Mononuclear cell (primary cell): ENCODE measurements around the gene CAPN14. TPM values are rescaled to one million over a fixed set of nuclear protein-coding genes. Genes with fewer than 3 reads are reported as not detected.

ENCODE experiments used
- H3K27me3 ChIP-seq: 2 replicates; pipeline ENCODE4 v1.6.0; 2011; ENCODE audit warnings: low read length, control low read depth; ENCODE audit not compliant: insufficient read depth
- H3K4me1 ChIP-seq: 2 replicates; pipeline ENCODE4 v1.5.1; 2011; ENCODE audit warnings: mild to moderate bottlenecking, low read length, control low read depth; ENCODE audit not compliant: insufficient read depth
- H3K4me3 ChIP-seq: 2 replicates; pipeline ENCODE4 v1.5.1; 2011; ENCODE audit warnings: mild to moderate bottlenecking, low read length, moderate library complexity
- H3K9me3 ChIP-seq: 2 replicates; pipeline ENCODE4 v1.5.1; 2011; ENCODE audit warnings: low read depth, mild to moderate bottlenecking, control low read depth, low read length
- total RNA-seq: library from RNA; depleted of rRNA; stranded (reverse); fragments of >200 nt; gene quantifications from one replicate; pipeline ENCODE4 v1.2.3, GENCODE V29; 2012

Gene CAPN14, protein sequence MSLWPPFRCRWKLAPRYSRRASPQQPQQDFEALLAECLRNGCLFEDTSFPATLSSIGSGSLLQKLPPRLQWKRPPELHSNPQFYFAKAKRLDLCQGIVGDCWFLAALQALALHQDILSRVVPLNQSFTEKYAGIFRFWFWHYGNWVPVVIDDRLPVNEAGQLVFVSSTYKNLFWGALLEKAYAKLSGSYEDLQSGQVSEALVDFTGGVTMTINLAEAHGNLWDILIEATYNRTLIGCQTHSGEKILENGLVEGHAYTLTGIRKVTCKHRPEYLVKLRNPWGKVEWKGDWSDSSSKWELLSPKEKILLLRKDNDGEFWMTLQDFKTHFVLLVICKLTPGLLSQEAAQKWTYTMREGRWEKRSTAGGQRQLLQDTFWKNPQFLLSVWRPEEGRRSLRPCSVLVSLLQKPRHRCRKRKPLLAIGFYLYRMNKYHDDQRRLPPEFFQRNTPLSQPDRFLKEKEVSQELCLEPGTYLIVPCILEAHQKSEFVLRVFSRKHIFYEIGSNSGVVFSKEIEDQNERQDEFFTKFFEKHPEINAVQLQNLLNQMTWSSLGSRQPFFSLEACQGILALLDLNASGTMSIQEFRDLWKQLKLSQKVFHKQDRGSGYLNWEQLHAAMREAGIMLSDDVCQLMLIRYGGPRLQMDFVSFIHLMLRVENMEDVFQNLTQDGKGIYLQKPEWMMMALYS
- 0.21 TPM for total RNA-seq

DNA sequence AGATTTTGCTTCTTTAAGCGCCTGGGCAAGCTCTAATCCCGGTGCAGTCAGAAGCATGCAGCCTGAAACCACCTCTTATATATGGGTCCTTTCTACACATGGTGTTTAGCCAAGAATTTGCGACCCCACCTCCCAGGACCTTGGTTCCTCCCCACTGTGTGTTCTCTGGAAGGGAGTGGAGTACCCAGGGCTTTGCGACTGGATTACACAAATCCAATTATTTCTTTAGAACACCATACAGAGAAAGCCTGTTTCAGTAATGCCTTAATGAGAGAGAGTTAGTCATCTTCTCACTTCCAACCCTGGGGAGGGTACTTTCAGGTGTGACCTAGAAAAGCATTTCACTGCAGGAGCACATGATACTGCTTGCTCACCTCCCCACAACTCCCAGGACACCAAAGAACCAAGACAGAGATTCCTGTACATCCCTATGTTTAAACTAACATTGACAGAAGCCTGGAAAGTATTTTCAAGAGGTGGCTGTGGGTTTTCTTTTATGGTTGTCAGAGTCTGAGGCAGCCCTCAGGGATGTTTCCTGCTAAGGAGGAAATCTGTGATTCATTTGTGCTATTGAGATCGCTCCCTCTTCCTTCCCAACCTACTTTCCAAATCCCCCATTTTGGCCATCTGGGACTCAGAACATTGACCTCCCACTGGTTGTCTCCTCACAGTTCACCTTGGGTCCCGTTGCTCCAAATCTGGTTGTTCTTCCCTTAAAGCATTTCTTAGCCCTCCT, at the start of gene CAPN14:
TSS of gene CAPN14 (minus strand) at position 51 of the 736 bp plus-strand sequence. CDS start 12,068 bp downstream, outside the sequence.
- Histone ChIP-seq H3K27me3 (no peaks in the 10 kb centered on the region), H3K9me3 (no peaks in the 10 kb centered on the region), H3K4me3 (no peak within 1 kb of the TSS), H3K4me1 (peaks cover 67% of the 10 kb centered on the region)

DNA sequence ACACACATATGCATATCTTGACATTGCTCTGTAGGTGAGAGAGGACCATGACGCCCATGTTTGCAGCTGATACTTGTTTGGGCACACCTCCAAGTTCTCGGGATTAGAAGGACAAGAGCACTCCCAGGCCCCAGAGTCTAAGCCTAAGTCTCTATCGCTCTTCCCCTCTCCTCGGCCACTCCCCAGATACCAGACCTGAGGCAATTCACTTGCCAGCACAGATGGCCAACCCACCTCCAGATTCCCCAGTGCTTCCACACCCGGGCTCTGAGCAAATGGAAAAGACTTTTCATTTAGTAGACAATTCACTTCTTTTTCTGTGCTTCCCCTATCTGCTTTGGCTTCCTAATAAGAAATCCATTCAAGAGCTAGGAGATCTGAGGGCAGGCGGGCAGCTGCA, 49.5 kb upstream of the CAPN14 start:
- Histone ChIP-seq H3K4me3 (no peak overlapping the region), H3K4me1 (no peaks in the 10 kb centered on the region), H3K9me3 (no peaks in the 10 kb centered on the region), H3K27me3 (no peaks in the 10 kb centered on the region)

DNA sequence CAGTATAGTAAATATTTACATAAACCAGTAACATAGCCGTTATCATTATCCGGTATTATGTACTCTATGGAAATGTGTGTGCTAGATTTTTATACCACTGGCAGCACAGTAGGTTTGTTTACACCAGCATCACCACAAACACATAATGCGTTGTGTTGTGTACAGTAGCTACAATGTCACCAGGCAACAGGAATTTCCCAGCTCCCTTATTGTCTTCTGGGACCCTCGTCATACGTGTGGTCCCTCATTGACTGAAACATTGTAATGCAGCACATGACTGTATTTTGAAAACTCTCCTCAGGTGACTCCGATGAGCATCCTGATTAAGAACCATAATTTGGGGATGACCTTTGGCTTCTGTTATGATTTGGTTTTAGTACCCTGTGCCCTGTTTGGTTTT, 47.9 kb upstream of the CAPN14 start:
- Histone ChIP-seq H3K4me3 (no peak overlapping the region), H3K9me3 (no peaks in the 10 kb centered on the region), H3K27me3 (no peaks in the 10 kb centered on the region), H3K4me1 (no peaks in the 10 kb centered on the region)

DNA sequence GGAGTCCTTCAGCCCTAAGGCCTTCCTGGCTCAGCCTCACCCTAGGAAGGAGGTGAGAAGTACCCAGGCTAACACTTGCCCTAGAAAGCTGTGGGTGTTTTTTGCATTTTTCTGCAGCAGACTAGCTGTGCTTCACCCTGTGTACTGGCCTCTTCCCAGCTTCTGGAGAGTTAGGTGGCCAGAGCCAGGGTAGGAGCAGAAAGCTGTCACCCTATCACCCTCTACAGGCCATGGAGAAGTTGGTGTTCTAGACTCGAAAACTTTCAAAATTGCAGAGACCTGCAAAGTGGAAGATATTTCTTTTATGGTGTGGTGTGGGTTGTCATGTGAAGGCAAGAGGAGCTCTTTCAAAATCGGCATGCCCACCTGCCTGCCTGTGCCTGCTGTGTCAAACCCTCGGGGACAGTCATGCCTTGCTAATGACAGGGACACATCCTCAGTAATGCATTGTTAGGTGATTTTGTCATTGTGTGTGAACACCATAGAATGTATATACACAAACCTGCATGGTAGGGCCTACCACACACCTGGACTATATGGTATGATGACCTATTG, 46.4 kb upstream of the CAPN14 start:
- Histone ChIP-seq H3K9me3 (no peaks in the 10 kb centered on the region), H3K4me3 (no peak overlapping the region), H3K27me3 (no peaks in the 10 kb centered on the region), H3K4me1 (no peaks in the 10 kb centered on the region)

DNA sequence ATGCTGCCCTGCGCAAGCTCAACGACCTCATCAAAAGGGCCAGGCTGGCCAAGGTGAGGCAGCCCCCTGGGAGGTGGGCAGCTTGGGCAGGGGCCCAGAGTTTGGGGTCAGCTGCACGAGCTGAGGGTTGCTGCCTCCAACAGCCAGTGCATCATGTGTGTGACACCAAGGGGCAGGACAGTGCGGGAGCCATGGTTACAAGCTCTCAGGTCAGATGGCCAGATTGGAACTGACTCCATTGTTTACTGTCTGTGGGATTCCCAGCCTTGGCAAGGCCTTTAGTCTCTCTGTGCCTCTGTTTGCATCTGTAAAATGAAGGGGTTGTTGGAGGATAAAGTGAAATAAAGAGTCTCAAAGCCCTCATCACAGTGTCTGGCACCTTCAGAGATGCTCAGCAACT, 43.6 kb upstream of the CAPN14 start:
- Histone ChIP-seq H3K4me1 (peaks cover 4% of the 10 kb centered on the region), H3K4me3 (no peak overlapping the region), H3K9me3 (no peaks in the 10 kb centered on the region), H3K27me3 (no peaks in the 10 kb centered on the region)

DNA sequence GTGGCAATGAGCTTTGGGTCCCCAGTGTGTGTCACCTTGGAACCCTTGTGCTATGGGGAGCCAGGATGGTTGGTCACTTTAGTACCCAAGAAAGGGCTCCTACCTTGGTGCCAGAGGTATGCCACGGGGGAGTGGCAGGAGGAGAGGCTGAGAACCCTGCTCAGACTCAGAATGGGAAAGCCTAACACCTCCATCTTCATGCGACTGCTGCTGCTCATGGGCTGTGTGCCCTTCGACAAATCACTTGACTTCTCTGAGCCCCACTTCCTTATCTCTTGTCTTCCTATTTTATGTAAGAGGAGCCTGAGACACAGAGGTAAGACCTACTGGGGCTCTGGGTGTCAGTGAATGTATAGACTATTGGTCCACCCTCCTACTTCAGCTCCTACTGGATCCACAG, 41.8 kb upstream of the CAPN14 start:
- no peaks in the 10 kb centered on the region for H3K27me3 ChIP-seq
- H3K9me3 ChIP-seq = no peaks in the 10 kb centered on the region
- no peak overlapping the region for H3K4me3 ChIP-seq
- H3K4me1 ChIP-seq = peaks cover 4% of the 10 kb centered on the region

DNA sequence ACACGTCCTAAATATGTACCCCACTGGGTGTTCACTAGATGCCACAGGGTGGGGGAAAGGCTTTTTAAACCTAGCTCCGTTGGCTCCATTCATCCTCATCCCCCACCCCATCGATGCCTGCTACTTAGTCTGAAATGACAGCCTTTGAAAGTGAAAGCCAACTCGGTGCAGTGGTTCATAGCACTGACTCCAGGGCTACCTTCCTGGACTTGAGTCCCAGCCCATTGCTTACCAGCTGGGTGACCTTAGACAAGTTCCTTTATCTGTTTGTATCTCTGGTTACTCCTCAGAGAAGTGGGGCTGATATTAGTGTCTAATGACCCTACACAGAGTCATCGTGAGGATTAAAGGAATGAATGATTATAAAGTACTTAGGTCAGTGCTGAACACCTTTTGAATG, 41.0 kb upstream of the CAPN14 start:
- Histone ChIP-seq H3K4me1 (peaks cover 8% of the 10 kb centered on the region), H3K27me3 (no peaks in the 10 kb centered on the region), H3K9me3 (no peaks in the 10 kb centered on the region), H3K4me3 (no peak overlapping the region)

DNA sequence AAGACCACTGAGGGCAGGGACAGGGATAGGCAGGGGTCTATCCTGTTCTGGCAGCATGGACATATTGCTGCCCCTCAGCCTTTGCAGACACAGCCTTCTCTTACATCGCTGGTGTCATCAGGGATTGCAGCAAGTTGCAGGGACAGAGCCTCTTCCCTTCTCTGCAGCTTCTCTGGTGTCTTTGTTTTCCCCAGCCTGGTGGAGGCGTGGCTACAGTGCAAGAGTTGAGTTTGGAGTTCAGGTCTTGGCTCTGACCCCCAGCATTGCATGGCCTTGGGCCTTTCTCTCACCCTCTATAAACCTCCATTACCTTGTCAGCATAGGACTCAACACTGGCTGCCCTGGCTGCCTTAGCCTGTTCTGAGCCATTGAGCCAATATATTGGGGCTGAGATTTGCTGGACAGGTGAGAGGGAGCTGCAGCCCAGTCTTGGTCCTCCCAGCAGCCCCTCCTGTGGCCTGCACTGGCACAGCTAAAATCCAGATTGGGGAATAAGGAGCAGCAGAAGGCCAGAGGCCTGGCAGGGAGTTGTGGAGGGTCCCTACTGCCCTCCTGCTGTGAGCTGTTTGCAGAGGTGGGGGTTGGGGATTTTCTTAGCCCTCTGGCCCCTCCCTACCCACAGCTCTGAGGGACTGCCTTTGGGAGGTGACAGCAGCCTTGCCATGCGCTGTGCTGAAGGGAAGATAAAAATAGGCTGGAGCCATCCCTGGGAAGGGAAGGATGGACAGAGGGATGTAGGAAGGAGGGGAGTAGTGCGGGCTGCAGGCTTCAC, 39.5 kb upstream of the CAPN14 start:
- Histone ChIP-seq H3K9me3 (no peaks in the 10 kb centered on the region), H3K27me3 (no peaks in the 10 kb centered on the region), H3K4me1 (peaks cover 9% of the 10 kb centered on the region), H3K4me3 (no peak overlapping the region)

DNA sequence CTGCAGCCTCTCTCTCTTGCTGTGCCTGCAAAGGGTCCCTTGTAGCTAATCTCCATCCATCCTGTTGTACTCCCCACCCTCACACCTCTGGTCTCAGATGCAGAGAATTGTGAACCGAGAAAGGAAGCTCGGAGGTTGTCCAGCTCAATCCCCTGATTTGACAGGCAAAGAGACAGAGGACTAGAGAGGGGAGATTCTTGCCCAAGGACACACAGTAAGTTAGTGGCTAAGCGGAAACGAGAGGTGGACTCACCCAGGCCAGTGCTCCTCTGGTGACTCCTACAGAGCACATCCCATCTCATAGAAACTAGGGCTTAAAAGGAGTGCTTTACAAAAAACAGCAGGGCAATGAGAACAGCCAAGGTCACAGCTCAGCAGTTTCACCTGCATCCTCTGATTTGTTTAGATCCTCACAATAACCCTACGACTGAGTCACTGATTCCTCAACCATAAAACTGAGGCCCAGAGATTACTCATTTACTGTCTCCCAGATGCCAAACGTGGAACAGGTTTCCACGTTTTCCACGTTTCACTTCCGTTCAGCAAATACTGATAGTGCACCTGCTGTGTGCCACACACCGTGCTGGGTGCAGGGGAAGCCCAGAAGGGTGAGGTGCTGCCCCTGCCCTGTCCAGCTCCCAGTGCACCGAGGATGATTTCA, 38.7 kb upstream of the CAPN14 start:
- Histone ChIP-seq H3K4me1 (peaks cover 9% of the 10 kb centered on the region), H3K27me3 (no peaks in the 10 kb centered on the region), H3K4me3 (no peak overlapping the region), H3K9me3 (no peaks in the 10 kb centered on the region)

DNA sequence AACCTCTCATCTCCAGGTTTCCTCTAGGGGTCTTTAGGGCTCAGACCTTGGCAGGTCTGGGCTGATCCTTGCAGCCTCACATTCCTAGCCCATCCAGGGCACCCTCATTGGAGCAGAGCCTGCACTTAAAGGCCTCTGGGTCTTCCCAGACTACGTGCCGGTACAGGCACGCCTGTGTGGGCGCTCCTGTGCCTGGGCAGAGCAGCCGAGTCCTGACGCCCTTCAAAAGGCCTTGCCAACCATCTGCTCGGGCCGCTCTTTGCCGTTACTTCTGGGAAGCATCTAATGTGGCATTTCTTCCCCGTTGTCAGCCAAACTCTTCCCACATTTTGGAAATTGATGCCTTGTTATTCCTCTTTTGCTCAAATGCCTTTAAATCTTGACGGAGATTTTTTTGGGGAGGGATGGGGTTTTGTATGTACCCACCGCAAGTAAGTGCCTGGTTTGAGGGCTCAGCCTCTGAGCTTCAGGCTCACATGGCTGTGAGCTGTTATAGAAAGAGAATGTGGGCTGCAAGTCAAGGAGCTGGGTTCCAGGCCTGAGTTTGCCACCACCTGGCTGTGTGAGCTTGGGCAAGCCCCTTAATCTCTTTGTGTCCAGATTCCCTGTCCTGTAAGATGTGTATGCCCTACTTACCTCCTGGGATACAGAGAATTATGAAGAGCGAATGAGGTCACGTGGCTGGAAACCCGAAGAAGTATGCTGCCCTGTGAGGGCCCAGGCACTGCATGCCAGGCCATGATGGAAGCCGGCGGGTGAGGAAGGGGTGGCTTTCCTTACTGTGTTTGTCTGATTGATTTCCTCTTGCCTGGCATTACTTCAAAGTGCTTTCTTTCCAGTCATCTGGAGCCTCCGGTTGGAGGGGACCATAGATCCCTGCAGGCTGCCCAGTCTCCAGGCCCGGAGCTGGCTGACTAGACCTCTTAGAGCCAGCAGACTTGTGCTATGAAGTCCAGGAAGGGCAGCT, 37.2 kb upstream of the CAPN14 start:
- Histone ChIP-seq H3K9me3 (no peaks in the 10 kb centered on the region), H3K4me3 (no peak overlapping the region), H3K27me3 (no peaks in the 10 kb centered on the region), H3K4me1 (peaks cover 9% of the 10 kb centered on the region)

DNA sequence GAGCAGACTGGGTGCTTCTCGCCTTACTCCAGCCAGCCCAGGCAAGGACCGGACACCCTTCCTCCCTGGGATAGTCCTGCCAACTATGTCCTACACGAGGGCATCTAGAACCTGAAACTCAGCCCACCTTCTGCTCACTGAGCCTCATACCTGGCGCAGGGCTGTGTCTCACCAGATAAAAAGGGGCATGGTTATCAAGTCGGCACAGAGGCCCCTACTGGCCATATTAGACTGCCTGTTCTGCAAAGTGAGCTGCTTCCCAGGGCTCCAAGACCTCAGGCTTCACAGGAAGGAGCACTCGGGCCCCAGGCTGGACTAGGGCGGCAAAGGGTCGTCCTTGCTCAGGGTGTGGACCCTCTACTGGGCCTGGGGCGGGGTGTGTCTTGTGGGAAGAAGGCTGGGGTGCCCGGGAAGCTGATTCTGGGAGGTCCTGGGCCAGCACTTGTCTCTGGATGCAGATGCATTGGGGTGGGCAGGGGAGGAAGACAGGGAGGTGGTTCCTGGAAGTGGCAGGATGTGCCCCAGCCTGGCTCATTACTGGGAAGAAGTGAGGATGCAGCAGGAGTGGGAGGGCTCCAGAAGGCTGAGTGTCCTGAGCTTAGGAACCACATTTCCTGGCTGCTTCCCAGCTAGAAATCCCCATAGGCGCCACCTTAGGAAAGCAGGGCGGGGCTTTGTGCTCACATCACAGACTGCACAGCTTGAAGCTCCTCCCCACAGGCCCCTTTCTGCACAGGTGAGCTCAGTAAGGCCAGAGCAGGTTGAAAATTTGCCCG, 36.2 kb upstream of the CAPN14 start:
- peaks cover 9% of the 10 kb centered on the region for H3K4me1 ChIP-seq

DNA sequence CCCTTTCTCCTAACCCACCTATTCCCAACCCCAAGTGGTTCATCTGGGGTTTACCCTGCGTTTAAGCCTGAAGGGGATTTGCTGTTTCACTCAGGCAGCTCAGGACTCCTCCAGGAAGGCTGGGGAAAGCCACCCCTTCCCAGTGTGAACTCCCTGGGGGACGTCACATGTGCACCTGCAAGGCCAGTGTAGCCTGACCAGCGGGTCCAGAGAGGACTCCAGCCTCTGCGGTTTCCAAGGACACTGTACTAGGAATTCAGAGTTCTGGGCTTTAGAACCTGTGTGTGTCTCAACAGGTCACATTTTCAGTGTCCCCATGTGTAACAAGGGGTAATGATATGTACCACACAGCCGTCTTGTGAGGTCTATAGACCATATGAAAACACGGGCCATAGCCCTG, 34.5 kb upstream of the CAPN14 start:
- no peaks in the 10 kb centered on the region for H3K27me3 ChIP-seq
- peaks cover 9% of the 10 kb centered on the region for H3K4me1 ChIP-seq
- H3K9me3 ChIP-seq = no peaks in the 10 kb centered on the region
- H3K4me3 ChIP-seq = no peak overlapping the region

More for the DNA sequence above, 36.2 kb upstream of the CAPN14 start:
- Histone ChIP-seq H3K9me3 (no peaks in the 10 kb centered on the region), H3K4me3 (no peak overlapping the region), H3K27me3 (no peaks in the 10 kb centered on the region)

DNA sequence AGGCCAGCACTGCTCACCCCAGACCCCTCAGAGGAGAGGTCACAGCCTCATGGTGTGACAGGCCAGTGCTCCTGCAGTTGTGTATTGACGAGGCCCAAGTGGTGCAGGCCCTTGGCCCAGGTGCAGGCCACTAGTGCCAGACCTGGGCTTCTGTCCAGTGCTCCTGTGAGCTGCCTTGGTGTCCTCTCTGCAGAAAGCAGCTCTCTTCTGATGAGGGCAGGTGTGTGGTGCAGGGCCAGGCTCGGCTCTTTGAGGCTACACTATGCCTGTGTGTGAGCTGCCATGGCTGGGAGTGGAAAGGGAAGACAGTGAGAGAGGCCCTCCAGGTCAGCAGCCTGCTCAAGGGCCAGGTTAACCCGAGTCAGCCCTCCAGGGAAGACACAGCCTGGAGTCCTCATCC, 33.7 kb upstream of the CAPN14 start:
- H3K9me3 ChIP-seq = no peaks in the 10 kb centered on the region
- H3K27me3 ChIP-seq = no peaks in the 10 kb centered on the region
- no peak overlapping the region for H3K4me3 ChIP-seq
- H3K4me1 ChIP-seq = peaks cover 5% of the 10 kb centered on the region
